Breast epithelium (tissue), 4 donors: Measurements from ENCODE around the gene ACADS. TPM values are rescaled to one million over a fixed set of nuclear protein-coding genes. Genes with fewer than 3 reads are reported as not detected.

ENCODE experiments used
- DNase-seq, 2 donors: peaks; one replicate each; pipeline ENCODE4 v3.0.0-alpha.2; 2019; ENCODE audit warnings: low spot score in 2 of 2
- H3K27ac ChIP-seq, 2 donors: fragments of 200-600 bp; sonication (generic) in 1 of 2; one replicate each; pipeline ENCODE4 v1.5.1; 2016 to 2019; ENCODE audit warnings: mild to moderate bottlenecking in 1 of 2
- H3K27me3 ChIP-seq, 2 donors: fragments of 200-600 bp; sonication (generic) in 1 of 2; one replicate each; pipeline versions ENCODE4 v1.5.1 to v1.6.0; 2017 to 2019; ENCODE audit warnings: control low read depth in 1 of 2, mild to moderate bottlenecking in 1 of 2
- H3K36me3 ChIP-seq: fragments of 200-600 bp; one replicate; pipeline ENCODE4 v1.5.1; 2019
- H3K4me1 ChIP-seq, 2 donors: fragments of 200-600 bp; sonication (generic); one replicate each; pipeline ENCODE4 v1.5.1; 2016 to 2019; ENCODE audit warnings: control low read depth in 1 of 2
- H3K4me3 ChIP-seq, 3 donors: fragments of 200-600 bp; sonication (generic); 1 replicate in 2 of 3; 2 replicates in 1 of 3; pipeline ENCODE4 v1.5.1; 2016 to 2019; ENCODE audit warnings: mild to moderate bottlenecking in 3 of 3, moderate library complexity in 2 of 3
- H3K9me3 ChIP-seq, 2 donors: fragments of 200-600 bp; sonication (generic) in 1 of 2; one replicate each; pipeline ENCODE4 v1.5.1; 2016 to 2019; ENCODE audit warnings: control low read depth in 1 of 2
- CTCF ChIP-seq, 3 donors: fragments of 450-650 bp; IDR thresholded peaks; one replicate each; pipeline ENCODE4 v1.5.1; 2016 to 2017; ENCODE audit warnings: antibody characterized with exemption in 3 of 3, mild to moderate bottlenecking in 3 of 3, moderate library complexity in 3 of 3
- POLR2A ChIP-seq: fragments of 450-650 bp; IDR thresholded peaks from one replicate; pipeline ENCODE4 v1.6.1; 2016; ENCODE audit warnings: antibody characterized with exemption, mild to moderate bottlenecking, moderate library complexity
- POLR2AphosphoS5 ChIP-seq, 3 donors: sonication (generic); formaldehyde crosslinking; IDR thresholded peaks; one replicate each; pipeline ENCODE4 v1.6.1; 2017; ENCODE audit warnings: antibody characterized with exemption in 3 of 3
- intact Hi-C: fragments of 100-400 bp; cut with DNase I; formaldehyde crosslinking; loops from one replicate; pipeline ENCODE4 v1.15.1; 2023; ENCODE audit warnings: low total_unique reads
- total RNA-seq, 3 donors: library from RNA; depleted of rRNA; stranded (reverse); fragments of >200 nt; gene quantifications; one replicate each; pipeline ENCODE4 v1.1.0, GENCODE V29; 2016

Gene ACADS
- total RNA-seq, 3 donors from 2014 or later, result 38.3 to 114 (median 54.3) TPM

GRCh38 chr12:120760349-120761254 lies 35.0 kb downstream of the ACADS start:
- H3K27ac ChIP-seq, result peak overlapping the region; percentile 54 to 73

GRCh38 chr12:120761519-120761934 lies 35.9 kb downstream of the ACADS start:
- H3K9me3 ChIP-seq, result no peaks in the 10 kb centered on the region
- no peaks in the 10 kb centered on the region for H3K27me3 ChIP-seq
- peak overlapping the region in 1 of 3 donors; percentile 25 for H3K4me3 ChIP-seq
- H3K4me1 ChIP-seq, result no peaks in the 10 kb centered on the region
- H3K27ac ChIP-seq, result peak overlapping the region; percentile 54 to 73
- peak in 1 of 2 donors; percentile 48 for DNase-seq
- H3K36me3 ChIP-seq, result no peaks in the 10 kb centered on the region
- TF ChIP-seq POLR2A, result no peak
- no peak for TF ChIP-seq CTCF (IDR thresholded peaks at IDR 0.05)
- TF ChIP-seq POLR2AphosphoS5 (IDR thresholded peaks at IDR 0.05), result no peak
- intact Hi-C loops, result no loop called here

More at GRCh38 chr12:120760349-120761254, 35.0 kb downstream of the ACADS start:
- H3K9me3 ChIP-seq, result no peaks in the 10 kb centered on the region
- H3K27me3 ChIP-seq, result no peaks in the 10 kb centered on the region
- no peaks in the 10 kb centered on the region for H3K36me3 ChIP-seq
- no peak overlapping the region for H3K4me3 ChIP-seq
- no peak for TF ChIP-seq CTCF (IDR thresholded peaks at IDR 0.05)
- no peak for TF ChIP-seq POLR2A
- TF ChIP-seq POLR2AphosphoS5 (IDR thresholded peaks at IDR 0.05), result no peak
- DNase-seq, result no peak
- intact Hi-C loops, result no loop called here
- no peaks in the 10 kb centered on the region for H3K4me1 ChIP-seq

GRCh38 chr12:120762086-120762485 lies 36.5 kb downstream of the ACADS start:
- Histone ChIP-seq H3K36me3 (no peaks in the 10 kb centered on the region), H3K27me3 (no peaks in the 10 kb centered on the region), H3K4me3 (peak overlapping the region in 1 of 3 donors; percentile 25), H3K4me1 (no peaks in the 10 kb centered on the region), H3K27ac (peak overlapping the region; percentile 54 to 73), H3K9me3 (no peaks in the 10 kb centered on the region)
- no peak for DNase-seq
- intact Hi-C loops, result no loop called here
- TF ChIP-seq POLR2AphosphoS5 (IDR thresholded peaks at IDR 0.05) (no peak), CTCF (IDR thresholded peaks at IDR 0.05) (no peak), POLR2A (no peak)

- intact Hi-C loops, result no loop called here
- no peaks in the 10 kb centered on the region for H3K27me3 ChIP-seq
- no peaks in the 10 kb centered on the region for H3K4me1 ChIP-seq
- no peak overlapping the region for H3K27ac ChIP-seq
- no peak for TF ChIP-seq POLR2A
- TF ChIP-seq CTCF (IDR thresholded peaks at IDR 0.05), result no peak
- TF ChIP-seq POLR2AphosphoS5 (IDR thresholded peaks at IDR 0.05), result no peak
- H3K9me3 ChIP-seq, result no peaks in the 10 kb centered on the region
- H3K4me3 ChIP-seq, result no peak overlapping the region
- no peaks in the 10 kb centered on the region for H3K36me3 ChIP-seq
- no peak for DNase-seq
These were observed 37.6 kb downstream of the ACADS start for GRCh38 chr12:120763250-120763649.

- no peak for TF ChIP-seq POLR2A
- no peak for TF ChIP-seq CTCF (IDR thresholded peaks at IDR 0.05)
- no peak for TF ChIP-seq POLR2AphosphoS5 (IDR thresholded peaks at IDR 0.05)
- DNase-seq, result no peak
- no peak overlapping the region for H3K4me3 ChIP-seq
- no peaks in the 10 kb centered on the region for H3K27me3 ChIP-seq
- no peak overlapping the region for H3K27ac ChIP-seq
- H3K4me1 ChIP-seq, result no peaks in the 10 kb centered on the region
- intact Hi-C loops, result no loop called here
- H3K9me3 ChIP-seq, result no peaks in the 10 kb centered on the region
- no peaks in the 10 kb centered on the region for H3K36me3 ChIP-seq
These were observed 39.2 kb downstream of the ACADS start for GRCh38 chr12:120764816-120765215.
